HCT116 (cell line): ENCODE measurements around the gene PDLIM5.
A peak's percentile ranks its signal among the peaks of the same experiment; 100 is the strongest.

ENCODE experiments used
- ELF1 ChIP-seq: IDR thresholded peaks from 2 replicates; pipeline ENCODE4 v1.6.1; 2012; ENCODE audit warnings: low read depth, borderline replicate concordance
- EZH2 ChIP-seq: fragments of 200-600 bp; sonication (generic); IDR thresholded peaks from 2 replicates; pipeline ENCODE4 v1.6.1; 2017; ENCODE audit warnings: antibody characterized with exemption, mixed run types
- POLR2A ChIP-seq: IDR thresholded peaks from 2 replicates; pipeline ENCODE4 v1.7.0; 2011; ENCODE audit warnings: borderline replicate concordance; ENCODE audit not compliant: insufficient read depth, insufficient read length; ENCODE audit errors: extremely low read depth
- POLR2AphosphoS5 ChIP-seq: IDR thresholded peaks from 2 replicates; pipeline ENCODE4 v1.6.1; 2011; ENCODE audit warnings: mild to moderate bottlenecking, low read depth, low read length, moderate library complexity
- TF ChIP-seq, protein P1 (sequence below), 3 experiments: fragments of 200-600 bp in 1 of 3; sonication (generic) in 1 of 3; IDR thresholded peaks in 2 of 3; conservative IDR thresholded peaks in 1 of 3; 2 replicates each; pipeline ENCODE4 v1.5.1; 2012 to 2017; ENCODE audit warnings: low read depth in 2 of 3, low read length in 2 of 3, antibody characterized with exemption in 1 of 3, borderline replicate concordance in 1 of 3, control low read depth in 1 of 3, mild to moderate bottlenecking in 1 of 3, mixed read lengths in 1 of 3, mixed run types in 1 of 3, moderate library complexity in 1 of 3; ENCODE audit not compliant: insufficient read depth in 1 of 3
- TF ChIP-seq, protein P2 (sequence below): IDR thresholded peaks from 2 replicates; pipeline ENCODE4 v1.6.1; 2012; ENCODE audit warnings: low read depth
- TF ChIP-seq, protein P3 (sequence below): IDR thresholded peaks from 2 replicates; pipeline ENCODE4 v1.6.1; 2012

DNA sequence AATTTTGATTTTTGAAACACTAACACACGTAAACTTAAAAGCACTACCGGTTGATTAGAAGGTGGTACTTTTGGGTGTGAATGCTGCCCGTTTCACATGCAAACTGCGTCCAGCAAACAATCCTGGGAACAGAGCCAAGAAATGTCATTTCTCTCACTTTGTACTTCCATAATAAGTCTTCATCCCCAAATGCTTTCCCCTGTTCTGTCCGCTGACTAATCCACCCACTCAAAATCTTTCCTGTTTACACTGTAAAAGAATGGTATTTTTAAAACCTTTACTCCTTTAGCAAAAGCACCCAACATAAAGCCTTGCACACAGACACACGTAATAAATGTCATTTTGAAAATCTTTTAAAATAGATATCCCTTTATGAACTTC lies 39.1 kb upstream of the PDLIM5 start:
- TF ChIP-seq POLR2A (no peak), EZH2 (no peak), POLR2AphosphoS5 (peak; percentile 46; the same call in 1 of the 2 replicates), ELF1 (no peak)
- TF ChIP-seq, protein P1, sequence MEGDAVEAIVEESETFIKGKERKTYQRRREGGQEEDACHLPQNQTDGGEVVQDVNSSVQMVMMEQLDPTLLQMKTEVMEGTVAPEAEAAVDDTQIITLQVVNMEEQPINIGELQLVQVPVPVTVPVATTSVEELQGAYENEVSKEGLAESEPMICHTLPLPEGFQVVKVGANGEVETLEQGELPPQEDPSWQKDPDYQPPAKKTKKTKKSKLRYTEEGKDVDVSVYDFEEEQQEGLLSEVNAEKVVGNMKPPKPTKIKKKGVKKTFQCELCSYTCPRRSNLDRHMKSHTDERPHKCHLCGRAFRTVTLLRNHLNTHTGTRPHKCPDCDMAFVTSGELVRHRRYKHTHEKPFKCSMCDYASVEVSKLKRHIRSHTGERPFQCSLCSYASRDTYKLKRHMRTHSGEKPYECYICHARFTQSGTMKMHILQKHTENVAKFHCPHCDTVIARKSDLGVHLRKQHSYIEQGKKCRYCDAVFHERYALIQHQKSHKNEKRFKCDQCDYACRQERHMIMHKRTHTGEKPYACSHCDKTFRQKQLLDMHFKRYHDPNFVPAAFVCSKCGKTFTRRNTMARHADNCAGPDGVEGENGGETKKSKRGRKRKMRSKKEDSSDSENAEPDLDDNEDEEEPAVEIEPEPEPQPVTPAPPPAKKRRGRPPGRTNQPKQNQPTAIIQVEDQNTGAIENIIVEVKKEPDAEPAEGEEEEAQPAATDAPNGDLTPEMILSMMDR (IDR thresholded peaks at IDR 0.05 in 2 of 3, conservative IDR thresholded peaks at IDR 0.05 in 1 of 3; ENCODE audit: borderline replicate concordance in 1 of 3, insufficient read depth in 1 of 3, low read depth in 2 of 3, low read length in 2 of 3): no peak
- TF ChIP-seq, protein P2, sequence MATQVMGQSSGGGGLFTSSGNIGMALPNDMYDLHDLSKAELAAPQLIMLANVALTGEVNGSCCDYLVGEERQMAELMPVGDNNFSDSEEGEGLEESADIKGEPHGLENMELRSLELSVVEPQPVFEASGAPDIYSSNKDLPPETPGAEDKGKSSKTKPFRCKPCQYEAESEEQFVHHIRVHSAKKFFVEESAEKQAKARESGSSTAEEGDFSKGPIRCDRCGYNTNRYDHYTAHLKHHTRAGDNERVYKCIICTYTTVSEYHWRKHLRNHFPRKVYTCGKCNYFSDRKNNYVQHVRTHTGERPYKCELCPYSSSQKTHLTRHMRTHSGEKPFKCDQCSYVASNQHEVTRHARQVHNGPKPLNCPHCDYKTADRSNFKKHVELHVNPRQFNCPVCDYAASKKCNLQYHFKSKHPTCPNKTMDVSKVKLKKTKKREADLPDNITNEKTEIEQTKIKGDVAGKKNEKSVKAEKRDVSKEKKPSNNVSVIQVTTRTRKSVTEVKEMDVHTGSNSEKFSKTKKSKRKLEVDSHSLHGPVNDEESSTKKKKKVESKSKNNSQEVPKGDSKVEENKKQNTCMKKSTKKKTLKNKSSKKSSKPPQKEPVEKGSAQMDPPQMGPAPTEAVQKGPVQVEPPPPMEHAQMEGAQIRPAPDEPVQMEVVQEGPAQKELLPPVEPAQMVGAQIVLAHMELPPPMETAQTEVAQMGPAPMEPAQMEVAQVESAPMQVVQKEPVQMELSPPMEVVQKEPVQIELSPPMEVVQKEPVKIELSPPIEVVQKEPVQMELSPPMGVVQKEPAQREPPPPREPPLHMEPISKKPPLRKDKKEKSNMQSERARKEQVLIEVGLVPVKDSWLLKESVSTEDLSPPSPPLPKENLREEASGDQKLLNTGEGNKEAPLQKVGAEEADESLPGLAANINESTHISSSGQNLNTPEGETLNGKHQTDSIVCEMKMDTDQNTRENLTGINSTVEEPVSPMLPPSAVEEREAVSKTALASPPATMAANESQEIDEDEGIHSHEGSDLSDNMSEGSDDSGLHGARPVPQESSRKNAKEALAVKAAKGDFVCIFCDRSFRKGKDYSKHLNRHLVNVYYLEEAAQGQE: no peak
- TF ChIP-seq, protein P3, sequence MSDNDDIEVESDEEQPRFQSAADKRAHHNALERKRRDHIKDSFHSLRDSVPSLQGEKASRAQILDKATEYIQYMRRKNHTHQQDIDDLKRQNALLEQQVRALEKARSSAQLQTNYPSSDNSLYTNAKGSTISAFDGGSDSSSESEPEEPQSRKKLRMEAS: peak; percentile 31; the same call in 1 of the 2 replicates
